ENCODE results near the gene COL19A1.

Gene COL19A1

GRCh38 chr6:70124443-70124842 is 258.1 kb downstream of the COL19A1 start:
- Histone ChIP-seq H3K9ac (ENCODE audit: low read length) (no peak overlapping the region), H3K27ac (ENCODE audit: low read depth, low read length) (no peak overlapping the region), H3K4me2 (ENCODE audit: low read depth, low read length, poor library complexity, severe bottlenecking) (no peak overlapping the region), H3F3A (ENCODE audit: insufficient read depth) (no peaks in the 10 kb centered on the region), H3K79me2 (ENCODE audit: insufficient read depth, low read length) (no peaks in the 10 kb centered on the region), H2AFZ (ENCODE audit: low read depth, low read length, severe bottlenecking) (no peak overlapping the region), H4K20me1 (ENCODE audit: low read depth, low read length) (no peaks in the 10 kb centered on the region), H3K9me2 (replicated peaks; ENCODE audit: insufficient read depth, low read length) (no peaks in the 10 kb centered on the region), H3K4me3 (ENCODE audit: insufficient read depth, low read length, poor library complexity, severe bottlenecking) (no peak overlapping the region), H3K36me3 (ENCODE audit: low read length) (no peaks in the 10 kb centered on the region), H3K27me3 (ENCODE audit: low read length) (no peaks in the 10 kb centered on the region), H3K9me3 (ENCODE audit: insufficient read depth, low read length) (no peaks in the 10 kb centered on the region)
- TF ChIP-seq CTCF (IDR thresholded peaks at IDR 0.05; ENCODE audit: insufficient read depth, low read length, poor library complexity, severe bottlenecking) (no peak), EZH2phosphoT487 (conservative IDR thresholded peaks at IDR 0.05; ENCODE audit: low read length) (no peak)

GRCh38 chr6:70124882-70125545 is 258.7 kb downstream of the COL19A1 start:
- H3K9ac ChIP-seq (ENCODE audit: low read length), result no peak overlapping the region
- H3K9me3 ChIP-seq (ENCODE audit: insufficient read depth, low read length), result no peaks in the 10 kb centered on the region
- no peak overlapping the region for H3K27ac ChIP-seq (ENCODE audit: low read depth, low read length)
- H3F3A ChIP-seq (ENCODE audit: insufficient read depth), result no peaks in the 10 kb centered on the region
- H4K20me1 ChIP-seq (ENCODE audit: low read depth, low read length), result no peaks in the 10 kb centered on the region
- H3K9me2 ChIP-seq (replicated peaks; ENCODE audit: insufficient read depth, low read length), result no peaks in the 10 kb centered on the region
- H3K4me3 ChIP-seq (ENCODE audit: insufficient read depth, low read length, poor library complexity, severe bottlenecking), result no peak overlapping the region
- no peaks in the 10 kb centered on the region for H3K36me3 ChIP-seq (ENCODE audit: low read length)
- H3K4me2 ChIP-seq (ENCODE audit: low read depth, low read length, poor library complexity, severe bottlenecking), result no peak overlapping the region
- no peak overlapping the region for H2AFZ ChIP-seq (ENCODE audit: low read depth, low read length, severe bottlenecking)
- TF ChIP-seq CTCF (IDR thresholded peaks at IDR 0.05; ENCODE audit: insufficient read depth, low read length, poor library complexity, severe bottlenecking), result no peak
- no peak for TF ChIP-seq EZH2phosphoT487 (conservative IDR thresholded peaks at IDR 0.05; ENCODE audit: low read length)
- H3K27me3 ChIP-seq (ENCODE audit: low read length), result no peaks in the 10 kb centered on the region
- no peaks in the 10 kb centered on the region for H3K79me2 ChIP-seq (ENCODE audit: insufficient read depth, low read length)

GRCh38 chr6:70125602-70126001 is 259.2 kb downstream of the COL19A1 start:
- no peaks in the 10 kb centered on the region for H3K9me3 ChIP-seq (ENCODE audit: insufficient read depth, low read length)
- H2AFZ ChIP-seq (ENCODE audit: low read depth, low read length, severe bottlenecking), result no peak overlapping the region
- no peak overlapping the region for H3K9ac ChIP-seq (ENCODE audit: low read length)
- no peaks in the 10 kb centered on the region for H3F3A ChIP-seq (ENCODE audit: insufficient read depth)
- no peak overlapping the region for H3K4me2 ChIP-seq (ENCODE audit: low read depth, low read length, poor library complexity, severe bottlenecking)
- no peak overlapping the region for H3K27ac ChIP-seq (ENCODE audit: low read depth, low read length)
- no peak overlapping the region for H3K4me3 ChIP-seq (ENCODE audit: insufficient read depth, low read length, poor library complexity, severe bottlenecking)
- no peaks in the 10 kb centered on the region for H3K36me3 ChIP-seq (ENCODE audit: low read length)
- no peaks in the 10 kb centered on the region for H4K20me1 ChIP-seq (ENCODE audit: low read depth, low read length)
- no peak for TF ChIP-seq CTCF (IDR thresholded peaks at IDR 0.05; ENCODE audit: insufficient read depth, low read length, poor library complexity, severe bottlenecking)
- TF ChIP-seq EZH2phosphoT487 (conservative IDR thresholded peaks at IDR 0.05; ENCODE audit: low read length), result no peak
- H3K9me2 ChIP-seq (replicated peaks; ENCODE audit: insufficient read depth, low read length), result no peaks in the 10 kb centered on the region
- H3K79me2 ChIP-seq (ENCODE audit: insufficient read depth, low read length), result no peaks in the 10 kb centered on the region
- H3K27me3 ChIP-seq (ENCODE audit: low read length), result no peaks in the 10 kb centered on the region

Data from SU-DHL-6 (cell line).